Gastrocnemius medialis (tissue), 4 donors: ENCODE results near the gene PRKACG. TPM values are rescaled to one million over a fixed set of nuclear protein-coding genes. Genes with fewer than 3 reads are reported as not detected.

Source experiments
- ATAC-seq, 2 donors: fragments of 150-250 bp; one replicate each; pipeline ENCODE4 v1.9.1; 2016
- DNase-seq, 2 donors: peaks; one replicate each; pipeline ENCODE4 v3.0.0-alpha.2; 2019
- H3K27ac ChIP-seq, 4 donors: fragments of 200-600 bp; sonication (generic); 1 replicate in 1 of 4; 2 replicates in 3 of 4; pipeline ENCODE4 v1.5.1; 2016 to 2018; ENCODE audit warnings: mild to moderate bottlenecking in 2 of 4, moderate library complexity in 1 of 4
- H3K27me3 ChIP-seq, 3 donors: fragments of 200-600 bp; sonication (generic) in 2 of 3; 1 replicate in 1 of 3; 2 replicates in 2 of 3; pipeline versions ENCODE4 v1.5.1 to v1.6.0; 2016 to 2019; ENCODE audit warnings: mild to moderate bottlenecking in 1 of 3, moderate library complexity in 1 of 3
- H3K36me3 ChIP-seq, 2 donors: fragments of 200-600 bp; sonication (generic) in 1 of 2; one replicate each; pipeline ENCODE4 v1.5.1; 2017 to 2018
- H3K4me1 ChIP-seq, 2 donors: fragments of 200-600 bp; sonication (generic) in 1 of 2; one replicate each; pipeline ENCODE4 v1.5.1; 2016 to 2017; ENCODE audit warnings: mild to moderate bottlenecking in 2 of 2
- H3K4me3 ChIP-seq, 4 donors: fragments of 200-600 bp; sonication (generic) in 3 of 4; 1 replicate in 1 of 4; 2 replicates in 3 of 4; pipeline ENCODE4 v1.5.1; 2016 to 2019; ENCODE audit warnings: mild to moderate bottlenecking in 2 of 4
- H3K9me3 ChIP-seq, 3 donors: fragments of 200-600 bp; sonication (generic) in 2 of 3; 1 replicate in 1 of 3; 2 replicates in 2 of 3; pipeline ENCODE4 v1.5.1; 2016 to 2019
- CTCF ChIP-seq, 5 experiments: fragments of 450-650 bp in 3 of 5; fragments of 200-600 bp in 2 of 5; sonication (generic) in 2 of 5; IDR thresholded peaks in 4 of 5; conservative IDR thresholded peaks in 1 of 5; 1 replicate in 4 of 5; 2 replicates in 1 of 5; pipeline ENCODE4 v1.5.1; 2016 to 2019; ENCODE audit warnings: antibody characterized with exemption in 5 of 5, mild to moderate bottlenecking in 3 of 5, moderate library complexity in 3 of 5
- POLR2A ChIP-seq, 2 donors: fragments of 450-650 bp; IDR thresholded peaks; one replicate each; pipeline ENCODE4 v1.6.1; 2017; ENCODE audit warnings: antibody characterized with exemption in 2 of 2, mild to moderate bottlenecking in 2 of 2, moderate library complexity in 2 of 2
- in situ Hi-C, 4 donors: fragments of 200-750 bp; cut with MboI; loops; one replicate each; pipeline versions ENCODE4 v1.15.0 to v1.8.0; 2017; ENCODE audit warnings: low sequenced_read_pairs in 4 of 4
- intact Hi-C: fragments of 100-400 bp; cut with DNase I; formaldehyde crosslinking; loops from one replicate; pipeline ENCODE4 v1.15.1; 2023; ENCODE audit warnings: low total_unique reads
- total RNA-seq, 4 donors: library from RNA; depleted of rRNA; stranded (reverse); fragments of >200 nt; gene quantifications; one replicate each; pipeline versions ENCODE4 v1.1.0 to v1.2.3, GENCODE V29; 2016

The PRKACG gene
- not detected for total RNA-seq

GRCh38 chr9:69014013-69014412, at the start of gene PRKACG:
PRKACG (minus strand) TSS chr9:69014113; CDS start chr9:69014092, 21 bp downstream.
- Histone ChIP-seq H3K9me3 (no peaks in the 10 kb centered on the region), H3K27me3 (no peaks in the 10 kb centered on the region), H3K4me1 (no peaks in the 10 kb centered on the region), H3K4me3 (no peak within 1 kb of the TSS), H3K27ac (no peak within 1 kb of the TSS), H3K36me3 (no peaks in the 10 kb centered on the region)
- ATAC-seq = no peak
- in situ Hi-C loops = no loop called here
- intact Hi-C loops = no loop called here
- TF ChIP-seq CTCF (IDR thresholded peaks at IDR 0.05 in 4 of 5, conservative IDR thresholded peaks at IDR 0.05 in 1 of 5) (no peak), POLR2A (IDR thresholded peaks at IDR 0.05) (no peak)
- DNase-seq = no peak

- in situ Hi-C loops = no loop called here
- no peaks in the 10 kb centered on the region for H3K9me3 ChIP-seq
Observed at GRCh38 chr9:69062195-69062594, 48.3 kb upstream of the PRKACG start.

GRCh38 chr9:69060766-69061165, 46.9 kb upstream of the PRKACG start:
- Histone ChIP-seq H3K4me3 (no peak overlapping the region), H3K27ac (no peak overlapping the region), H3K36me3 (peaks cover 2 to 13% of the 10 kb centered on the region in 2 donors), H3K9me3 (no peaks in the 10 kb centered on the region), H3K4me1 (no peaks in the 10 kb centered on the region), H3K27me3 (no peaks in the 10 kb centered on the region)
- intact Hi-C loops = no loop called here
- no peak for DNase-seq
- TF ChIP-seq POLR2A (IDR thresholded peaks at IDR 0.05) (no peak), CTCF (IDR thresholded peaks at IDR 0.05 in 4 of 5, conservative IDR thresholded peaks at IDR 0.05 in 1 of 5) (no peak)
- no peak for ATAC-seq
- in situ Hi-C loops = no loop called here

More at GRCh38 chr9:69062195-69062594, 48.3 kb upstream of the PRKACG start:
- ATAC-seq (no peak), DNase-seq (no peak)
- no peaks in the 10 kb centered on the region for H3K27me3 ChIP-seq
- TF ChIP-seq CTCF (IDR thresholded peaks at IDR 0.05 in 4 of 5, conservative IDR thresholded peaks at IDR 0.05 in 1 of 5) = no peak
- no peak for TF ChIP-seq POLR2A (IDR thresholded peaks at IDR 0.05)
- H3K4me3 ChIP-seq = no peak overlapping the region
- no peaks in the 10 kb centered on the region for H3K4me1 ChIP-seq
- H3K27ac ChIP-seq = no peak overlapping the region
- H3K36me3 ChIP-seq = peaks cover 3 to 13% of the 10 kb centered on the region in 2 donors
- intact Hi-C loops = no loop called here

GRCh38 chr9:69058101-69058500, 44.2 kb upstream of the PRKACG start:
- in situ Hi-C loops (loop anchor here (5.0 to 10.0 kb wide), 3 partner anchors 134 to 139 kb away; no protein-coding TSS in a partner anchor), intact Hi-C loops (no loop called here)
- H3K27me3 ChIP-seq = no peaks in the 10 kb centered on the region
- no peak overlapping the region for H3K27ac ChIP-seq
- no peak for TF ChIP-seq POLR2A (IDR thresholded peaks at IDR 0.05)
- TF ChIP-seq CTCF (IDR thresholded peaks at IDR 0.05 in 4 of 5, conservative IDR thresholded peaks at IDR 0.05 in 1 of 5) = no peak
- H3K4me1 ChIP-seq = no peaks in the 10 kb centered on the region
- ATAC-seq = no peak
- no peaks in the 10 kb centered on the region for H3K9me3 ChIP-seq
- DNase-seq = no peak
- no peak overlapping the region for H3K4me3 ChIP-seq
- peaks cover 0 to 20% of the 10 kb centered on the region in 2 donors for H3K36me3 ChIP-seq
